ENCODE results near the gene NGFR.

NGFR gene

GRCh38 chr17:49557312-49558024 lies 62.4 kb downstream of the NGFR start:
- DNase-seq (ENCODE audit: low read depth in 2 of 2, low spot score in 1 of 2) = no peak

All from stimulated activated CD8-positive, alpha-beta memory T cell treated with anti-CD3 and anti-CD28 coated beads, Interleukin-4, amount 100 ng/mL, for 4 hours (primary cell).